ENCODE measurements around the gene MYH16. TPM values are rescaled to one million over a fixed set of nuclear protein-coding genes. Genes with fewer than 3 reads are reported as not detected.
"Not testable (repeated sequence)": the region's sequence is repeated elsewhere in the genome, so short reads cannot be mapped to it uniquely, and the experiment has no call there.

The MYH16 gene
- total RNA-seq, 2 experiments from 2014 or later: not detected

DNA sequence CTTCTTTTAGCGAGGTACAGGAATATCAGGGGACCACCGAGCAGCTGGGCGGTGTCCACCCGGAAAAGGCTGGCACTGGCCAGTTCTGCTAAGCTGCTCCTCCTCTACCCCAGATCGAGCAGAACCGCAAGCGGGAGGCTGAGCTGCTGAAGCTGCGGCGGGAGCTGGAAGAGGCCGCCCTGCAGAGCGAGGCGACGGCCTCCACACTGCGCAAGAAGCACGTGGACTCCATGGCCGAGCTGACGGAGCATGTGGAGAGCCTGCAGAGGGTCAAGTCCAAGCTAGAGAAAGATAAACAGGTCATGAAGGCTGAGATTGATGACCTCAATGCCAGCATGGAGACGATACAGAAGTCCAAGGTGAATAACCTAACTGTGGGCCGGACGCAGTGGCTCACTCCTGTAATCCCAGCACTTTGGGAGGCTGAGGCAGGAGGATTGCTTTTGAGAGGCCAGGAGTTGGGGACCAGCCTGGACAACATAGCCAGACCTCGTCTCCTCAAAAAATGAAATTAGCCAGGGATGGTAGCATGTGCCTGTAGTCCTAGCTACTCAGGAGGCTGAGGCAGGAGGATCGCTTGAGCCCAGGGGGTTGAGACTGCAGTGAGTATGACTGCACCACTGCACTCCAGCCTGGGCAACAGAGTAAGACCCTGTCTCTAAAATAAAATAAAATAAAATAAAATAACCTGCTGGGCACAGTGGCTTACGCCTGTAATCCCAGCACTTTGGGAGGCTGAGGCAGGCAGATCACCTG, 15.3 kb downstream of the MYH16 start:
- Mint-ChIP-seq H3K36me3 (ENCODE audit: low read depth) (no peaks in the 10 kb centered on the region), H3K27me3 (no peaks in the 10 kb centered on the region), H3K4me1 (no peaks in the 10 kb centered on the region), H3K9me3 (ENCODE audit: low read depth) (no peaks in the 10 kb centered on the region), H3K4me3 (no peak overlapping the region), H3K27ac (no peak overlapping the region)
- ATAC-seq: no peak
- intact Hi-C loops (cut with DNase I, micrococcal nuclease): no loop called here
- POLR2A ChIA-PET: no interaction called here
- CTCF ChIA-PET: no interaction called here
- DNase-seq: no peak

DNA sequence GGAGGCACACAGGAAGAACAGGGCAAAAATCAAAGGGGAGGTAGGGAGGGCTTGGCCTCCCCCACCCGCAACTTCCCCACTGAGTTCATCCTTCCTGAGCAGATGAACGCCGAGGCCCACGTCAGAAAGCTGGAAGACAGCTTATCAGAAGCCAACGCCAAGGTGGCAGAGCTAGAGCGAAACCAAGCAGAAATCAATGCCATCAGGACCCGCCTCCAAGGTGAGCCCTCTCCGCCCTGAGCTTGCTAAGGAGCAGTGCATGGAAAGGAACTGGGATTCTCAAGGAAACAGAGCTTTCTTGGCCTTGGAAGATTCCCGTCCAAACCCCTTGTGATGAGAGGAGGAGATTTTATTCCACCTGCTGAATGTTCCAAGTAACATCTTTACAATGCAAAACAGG, 16.5 kb downstream of the MYH16 start:
- intact Hi-C loops (cut with DNase I, micrococcal nuclease): no loop called here
- POLR2A ChIA-PET: no interaction called here
- CTCF ChIA-PET: interaction anchor here (0.6 kb wide), 1 partner anchor 24 kb away, joined by 3 read pairs; no protein-coding TSS in a partner anchor
- Mint-ChIP-seq H3K27ac (no peak overlapping the region), H3K27me3 (no peaks in the 10 kb centered on the region), H3K36me3 (ENCODE audit: low read depth) (no peaks in the 10 kb centered on the region), H3K4me1 (no peaks in the 10 kb centered on the region), H3K9me3 (ENCODE audit: low read depth) (no peaks in the 10 kb centered on the region), H3K4me3 (no peak overlapping the region)
- DNase-seq (no peak), ATAC-seq (no peak)

DNA sequence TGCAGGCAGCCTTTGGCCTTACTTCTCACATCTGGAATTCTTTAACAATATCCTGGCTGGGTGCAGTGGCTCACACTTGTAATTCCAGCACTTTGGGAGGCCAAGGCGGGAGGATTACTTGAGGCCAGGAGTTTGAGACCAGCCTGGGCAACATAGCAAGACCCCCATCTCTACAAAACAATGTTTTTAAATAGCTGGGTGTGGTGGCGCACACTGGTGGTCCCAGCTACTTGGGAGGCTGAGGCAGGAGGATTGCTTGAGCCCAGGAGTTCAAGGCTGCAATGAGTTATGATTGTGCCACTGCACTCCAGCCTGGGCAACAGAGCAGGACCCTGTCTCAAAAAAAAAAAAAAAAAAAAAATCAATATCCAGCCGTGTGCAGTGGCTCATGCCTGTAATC, 17.5 kb downstream of the MYH16 start:
- H3K27ac Mint-ChIP-seq; DNase-seq; H3K4me1 Mint-ChIP-seq; H3K9me3 Mint-ChIP-seq (ENCODE audit: low read depth); H3K36me3 Mint-ChIP-seq (ENCODE audit: low read depth); ATAC-seq; intact Hi-C loops (cut with DNase I, micrococcal nuclease); H3K27me3 Mint-ChIP-seq; H3K4me3 Mint-ChIP-seq; CTCF ChIA-PET; POLR2A ChIA-PET: not testable (repeated sequence)

DNA sequence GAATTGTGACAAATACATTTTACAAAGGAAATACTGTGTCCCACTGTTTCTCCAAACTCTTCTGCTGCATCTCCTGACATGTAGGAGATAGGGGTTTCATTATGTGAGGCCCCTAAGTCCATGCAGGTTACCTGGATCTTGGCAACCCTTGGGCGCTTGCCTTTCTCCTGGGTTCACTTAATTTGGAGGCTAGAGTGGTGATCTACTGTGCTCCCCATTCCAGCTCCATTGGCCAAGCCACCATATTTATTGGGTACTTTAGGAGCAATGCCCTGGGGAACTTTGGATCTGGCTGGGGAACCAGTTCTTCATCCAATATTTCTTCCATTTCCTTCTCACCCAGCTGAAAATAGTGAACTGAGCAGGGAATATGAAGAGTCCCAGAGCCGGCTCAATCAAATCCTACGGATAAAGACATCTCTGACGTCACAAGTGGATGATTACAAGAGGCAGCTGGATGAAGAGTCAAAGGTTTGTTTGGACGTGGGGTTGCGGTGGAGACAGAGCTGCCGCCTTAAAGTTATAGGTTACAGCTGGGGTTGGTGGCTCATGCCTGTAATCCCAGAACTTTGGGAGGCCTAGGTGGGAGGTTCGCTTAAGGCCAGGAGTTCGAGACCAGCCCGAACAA, 18.5 kb downstream of the MYH16 start:
- no peaks in the 10 kb centered on the region for H3K27me3 Mint-ChIP-seq
- POLR2A ChIA-PET: no interaction called here
- no peak overlapping the region for H3K27ac Mint-ChIP-seq
- no peak for DNase-seq
- no peaks in the 10 kb centered on the region for H3K36me3 Mint-ChIP-seq (ENCODE audit: low read depth)
- ATAC-seq: no peak
- H3K9me3 Mint-ChIP-seq (ENCODE audit: low read depth): no peaks in the 10 kb centered on the region
- no peak overlapping the region for H3K4me3 Mint-ChIP-seq
- intact Hi-C loops (cut with DNase I, micrococcal nuclease): no loop called here
- no peaks in the 10 kb centered on the region for H3K4me1 Mint-ChIP-seq
- CTCF ChIA-PET: interaction anchor here (0.7 kb wide), 1 partner anchor 1154 kb away, joined by 3 read pairs; no protein-coding TSS in a partner anchor

DNA sequence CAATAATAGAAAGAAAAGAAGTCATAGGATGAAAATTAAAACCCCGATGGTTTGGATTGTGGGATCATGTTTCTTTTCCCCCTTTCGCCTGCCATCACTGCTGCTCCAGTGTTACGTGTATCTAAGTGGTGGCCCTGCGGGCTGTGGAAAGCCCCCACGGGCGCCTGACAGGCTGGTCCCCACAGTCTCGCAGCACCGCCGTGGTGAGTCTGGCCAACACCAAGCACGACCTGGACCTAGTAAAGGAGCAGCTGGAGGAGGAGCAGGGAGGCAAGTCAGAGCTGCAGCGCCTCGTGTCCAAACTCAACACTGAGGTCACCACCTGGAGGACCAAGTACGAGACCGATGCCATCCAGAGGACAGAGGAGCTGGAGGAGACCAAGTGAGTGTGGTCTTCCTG, 19.5 kb downstream of the MYH16 start:
- Mint-ChIP-seq H3K4me1 (no peaks in the 10 kb centered on the region), H3K4me3 (no peak overlapping the region), H3K36me3 (ENCODE audit: low read depth) (no peaks in the 10 kb centered on the region), H3K27me3 (no peaks in the 10 kb centered on the region), H3K9me3 (ENCODE audit: low read depth) (no peaks in the 10 kb centered on the region), H3K27ac (no peak overlapping the region)
- ChIA-PET CTCF (interaction anchor here (0.7 kb wide), 1 partner anchor 1152 kb away, joined by 3 read pairs; no protein-coding TSS in a partner anchor), POLR2A (no interaction called here)
- no peak for ATAC-seq
- intact Hi-C loops (cut with DNase I, micrococcal nuclease): no loop called here
- no peak for DNase-seq

DNA sequence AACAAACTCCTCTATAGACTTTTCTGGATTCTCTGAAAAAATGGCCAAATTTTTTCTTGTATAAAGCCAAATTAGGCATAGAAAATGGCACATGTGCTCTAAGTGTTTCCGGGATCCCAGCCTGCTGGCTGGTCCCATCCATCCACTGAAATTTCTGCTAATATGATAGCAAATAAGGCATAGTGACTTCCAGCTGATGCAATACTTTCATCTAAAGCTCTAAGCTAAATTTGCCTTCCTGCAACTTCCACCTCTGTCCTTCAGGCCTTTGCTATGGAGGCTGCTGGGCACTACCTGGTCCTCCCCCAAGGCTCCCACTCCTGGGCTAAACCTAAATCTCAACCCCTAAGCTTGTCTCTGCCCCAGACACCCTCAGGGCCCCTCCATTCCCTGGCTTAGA, 20.5 kb downstream of the MYH16 start:
- intact Hi-C loops (cut with DNase I, micrococcal nuclease): no loop called here
- Mint-ChIP-seq H3K36me3 (ENCODE audit: low read depth) (no peaks in the 10 kb centered on the region), H3K27me3 (no peaks in the 10 kb centered on the region), H3K4me1 (no peaks in the 10 kb centered on the region), H3K4me3 (no peak overlapping the region), H3K9me3 (ENCODE audit: low read depth) (no peaks in the 10 kb centered on the region), H3K27ac (peak overlapping the region; percentile 6)
- no peak for ATAC-seq
- no peak for DNase-seq
- CTCF ChIA-PET: interaction anchor here (0.6 to 0.7 kb wide), 2 partner anchors 10 to 113 kb away, joined by 3 read pairs; no protein-coding TSS in a partner anchor
- POLR2A ChIA-PET: no interaction called here

DNA sequence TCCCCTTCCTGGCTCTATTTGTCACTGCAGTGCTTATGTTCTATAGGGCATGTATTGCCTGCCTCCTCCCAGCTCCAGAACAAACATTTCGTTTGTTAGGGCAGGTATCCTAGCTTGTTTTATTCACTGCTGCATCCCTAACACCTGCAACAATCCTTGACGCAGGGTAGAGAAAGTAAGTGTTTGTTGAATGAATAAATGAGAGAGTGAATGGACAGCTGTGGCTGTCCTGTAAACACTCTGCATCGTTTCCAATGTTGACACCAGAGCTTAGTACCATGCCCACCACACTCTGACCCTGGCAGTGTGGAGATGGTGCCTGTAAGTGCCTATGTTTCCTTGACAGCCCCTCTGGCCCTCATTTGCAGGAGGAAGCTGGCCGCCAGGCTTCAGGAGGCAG, 21.0 kb downstream of the MYH16 start:
- H3K9me3 Mint-ChIP-seq (ENCODE audit: low read depth): no peaks in the 10 kb centered on the region
- CTCF ChIA-PET: no interaction called here
- H3K27me3 Mint-ChIP-seq: no peaks in the 10 kb centered on the region
- no peak for ATAC-seq
- H3K4me3 Mint-ChIP-seq: no peak overlapping the region
- H3K4me1 Mint-ChIP-seq: no peaks in the 10 kb centered on the region
- peak overlapping the region; percentile 6 for H3K27ac Mint-ChIP-seq
- intact Hi-C loops (cut with DNase I, micrococcal nuclease): no loop called here
- POLR2A ChIA-PET: no interaction called here
- no peaks in the 10 kb centered on the region for H3K36me3 Mint-ChIP-seq (ENCODE audit: low read depth)
- no peak for DNase-seq

DNA sequence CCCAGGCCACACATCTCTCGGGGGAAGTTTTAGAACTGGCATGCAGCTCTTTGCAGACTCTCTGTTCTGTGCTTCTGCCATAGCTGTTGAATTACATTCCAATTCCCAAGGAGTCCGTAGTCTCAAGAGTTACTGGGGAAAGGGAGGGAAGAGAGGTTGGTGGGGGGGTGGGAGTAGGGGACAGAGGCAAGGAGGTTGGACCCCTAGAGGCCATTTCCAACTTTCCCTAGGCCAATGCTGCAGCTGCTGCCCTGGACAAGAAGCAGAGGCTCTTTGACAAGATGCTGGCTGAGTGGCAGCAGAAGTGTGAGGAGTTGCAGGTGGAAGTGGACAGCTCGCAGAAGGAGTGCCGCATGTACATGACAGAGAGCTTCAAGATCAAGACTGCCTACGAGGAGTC, 23.8 kb downstream of the MYH16 start:
- Mint-ChIP-seq H3K4me3 (no peak overlapping the region), H3K27me3 (no peaks in the 10 kb centered on the region), H3K27ac (no peak overlapping the region), H3K9me3 (ENCODE audit: low read depth) (no peaks in the 10 kb centered on the region), H3K36me3 (ENCODE audit: low read depth) (no peaks in the 10 kb centered on the region), H3K4me1 (no peaks in the 10 kb centered on the region)
- no peak for ATAC-seq
- DNase-seq: no peak
- ChIA-PET POLR2A (no interaction called here), CTCF (no interaction called here)
- intact Hi-C loops (cut with DNase I, micrococcal nuclease): loop anchor here in 1 of 2 experiments (5.0 kb wide), 1 partner anchor 124 kb away; no protein-coding TSS in a partner anchor

DNA sequence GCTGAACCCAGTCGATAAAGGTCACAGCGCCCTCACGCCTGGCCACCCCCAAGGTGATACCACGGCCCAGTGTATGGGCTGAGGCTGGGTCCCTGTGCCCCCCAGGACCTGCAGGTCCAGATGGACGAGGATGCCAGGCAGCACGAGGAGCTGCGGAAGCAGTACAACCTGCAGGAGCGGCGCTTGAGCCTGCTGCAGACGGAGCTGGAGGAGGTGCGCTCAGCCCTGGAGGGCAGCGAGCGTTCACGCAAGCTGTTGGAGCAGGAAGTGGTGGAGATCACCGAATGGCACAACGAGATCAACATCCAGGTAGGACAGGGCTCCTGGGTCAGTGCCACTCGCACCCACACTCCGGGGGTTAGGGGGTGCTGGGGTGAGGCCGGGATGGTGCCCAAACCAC, 28.9 kb downstream of the MYH16 start:
- intact Hi-C loops (cut with DNase I, micrococcal nuclease): no loop called here
- Mint-ChIP-seq H3K4me3 (no peak overlapping the region), H3K27ac (no peak overlapping the region), H3K27me3 (no peaks in the 10 kb centered on the region), H3K36me3 (ENCODE audit: low read depth) (no peaks in the 10 kb centered on the region), H3K4me1 (no peaks in the 10 kb centered on the region), H3K9me3 (ENCODE audit: low read depth) (no peaks in the 10 kb centered on the region)
- CTCF ChIA-PET: no interaction called here
- ATAC-seq (no peak), DNase-seq (no peak)
- POLR2A ChIA-PET: no interaction called here

DNA sequence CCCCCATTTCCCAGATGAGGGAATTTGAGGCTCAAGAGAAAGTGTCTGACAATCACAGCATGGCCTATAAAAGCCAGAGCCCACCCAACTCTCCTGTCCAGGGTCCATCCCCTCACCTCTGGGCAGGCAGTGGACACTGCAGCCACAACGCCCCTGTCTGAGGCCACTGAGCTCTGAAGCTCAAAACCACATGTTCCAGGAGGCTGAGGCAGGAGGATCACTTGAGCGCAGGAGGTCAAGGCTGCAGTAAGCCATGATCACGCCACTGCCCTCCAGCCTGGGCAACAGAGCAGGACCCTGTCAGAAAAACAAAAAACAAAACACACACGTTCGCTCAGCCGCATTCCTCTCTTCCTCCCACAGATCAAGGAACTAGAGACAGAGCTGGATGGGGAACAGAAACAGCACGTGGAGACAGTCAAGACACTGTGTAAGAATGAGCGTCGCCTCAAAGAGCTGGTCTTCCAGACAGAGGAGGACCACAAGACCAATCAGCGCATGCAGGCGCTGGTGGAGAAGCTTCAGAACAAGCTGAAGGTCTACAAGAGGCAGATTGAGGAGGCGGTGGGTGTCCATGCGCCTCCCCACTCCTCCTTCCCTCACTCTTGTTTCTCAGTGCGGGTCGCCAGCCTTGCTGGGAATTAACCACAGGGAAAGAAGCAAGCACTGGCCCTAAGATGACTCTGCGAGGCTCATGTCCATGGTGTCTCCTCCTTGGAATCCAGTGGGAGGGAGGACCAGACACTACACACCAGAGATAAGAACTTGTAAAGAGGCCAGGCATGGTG, 33.0 kb downstream of the MYH16 start:
- H3K9me3 Mint-ChIP-seq (ENCODE audit: low read depth): no peaks in the 10 kb centered on the region
- H3K27me3 Mint-ChIP-seq: no peaks in the 10 kb centered on the region
- no peak overlapping the region for H3K4me3 Mint-ChIP-seq
- ATAC-seq (no peak), DNase-seq (no peak)
- ChIA-PET POLR2A (interaction anchor here (0.6 kb wide), 1 partner anchor 211 kb away, joined by 5 read pairs; no protein-coding TSS in a partner anchor), CTCF (interaction anchor here (0.5 to 0.8 kb wide), 2 partner anchors 8 to 122 kb away, joined by 3 to 5 read pairs; no protein-coding TSS in a partner anchor)
- no peaks in the 10 kb centered on the region for H3K4me1 Mint-ChIP-seq
- no peak overlapping the region for H3K27ac Mint-ChIP-seq
- no peaks in the 10 kb centered on the region for H3K36me3 Mint-ChIP-seq (ENCODE audit: low read depth)
- intact Hi-C loops (cut with DNase I, micrococcal nuclease): no loop called here

DNA sequence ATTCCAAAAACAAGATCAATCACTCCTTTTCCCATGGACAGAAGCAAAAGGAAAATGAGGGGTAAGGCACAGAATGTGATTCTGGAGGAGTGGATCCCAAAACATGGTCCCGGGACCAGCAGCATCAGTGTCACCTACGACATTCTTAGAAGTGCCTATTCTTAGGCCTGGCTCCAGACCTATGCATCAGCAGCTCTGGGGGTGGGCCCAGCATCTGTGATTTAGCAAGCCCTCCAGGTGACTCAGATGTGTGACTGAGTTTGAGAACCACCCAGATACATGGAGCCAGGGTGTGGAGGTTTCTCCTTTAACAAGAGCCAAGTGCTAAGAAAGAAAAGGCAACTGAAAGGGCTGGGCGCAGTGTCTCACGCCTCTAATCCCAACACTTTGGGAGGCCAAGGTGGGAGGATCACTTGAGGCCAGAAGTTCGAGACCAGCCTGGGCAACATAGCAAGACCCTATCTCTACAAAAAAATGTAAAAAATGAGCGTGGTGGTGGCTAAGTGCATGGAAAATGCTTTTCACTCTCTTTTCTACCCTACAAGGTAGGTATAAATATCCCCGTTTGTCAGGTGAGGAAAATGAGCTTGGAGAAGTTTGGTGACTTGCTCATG, 35.9 kb downstream of the MYH16 start:
- Mint-ChIP-seq H3K4me1 (peaks cover 8% of the 10 kb centered on the region), H3K4me3 (no peak overlapping the region), H3K27ac (no peak overlapping the region), H3K36me3 (ENCODE audit: low read depth) (no peaks in the 10 kb centered on the region), H3K27me3 (peaks cover 4% of the 10 kb centered on the region), H3K9me3 (ENCODE audit: low read depth) (no peaks in the 10 kb centered on the region)
- ChIA-PET POLR2A (no interaction called here), CTCF (interaction anchor here (1.2 kb wide), 2 partner anchors 15 to 214 kb away, joined by 3 to 4 read pairs; no protein-coding TSS in a partner anchor)
- intact Hi-C loops (cut with DNase I, micrococcal nuclease): no loop called here
- DNase-seq (peak; percentile 38), ATAC-seq (peak; percentile 76)

Measured in activated CD4-positive, alpha-beta T cell treated with anti-CD3 and anti-CD28 coated beads for 36 hours (primary cell).